NCI-H524 (cell line): ENCODE measurements around the gene TNFAIP2.
A peak's percentile ranks its signal among the peaks of the same experiment; 100 is the strongest.
"Not testable (repeated sequence)": the region's sequence is repeated elsewhere in the genome, so short reads cannot be mapped to it uniquely, and the experiment has no call there.

Source experiments
- DNase-seq, 2 experiments: peaks; one replicate each; lab custom pipeline; 2025; lab: John Stamatoyannopoulos, UW

Gene TNFAIP2

GRCh38 chr14:103135333-103136260 is 12.3 kb downstream of the TNFAIP2 start:
- no peak for DNase-seq

- DNase-seq: peak in 1 of 2 experiments; percentile 52
Observed at GRCh38 chr14:103136388-103137271, 13.4 kb downstream of the TNFAIP2 start.

- no peak for DNase-seq
Observed at GRCh38 chr14:103137689-103138300, 14.5 kb downstream of the TNFAIP2 start.

- DNase-seq: no peak
Observed at GRCh38 chr14:103138301-103139131, 15.3 kb downstream of the TNFAIP2 start.

GRCh38 chr14:103139132-103140025 is 16.1 kb downstream of the TNFAIP2 start:
- no peak for DNase-seq

GRCh38 chr14:103140316-103141109 is 17.3 kb downstream of the TNFAIP2 start:
- peak; percentile 62 to 86 for DNase-seq

- peak; percentile 55 to 77 for DNase-seq
Observed at GRCh38 chr14:103141117-103141796, 18.0 kb downstream of the TNFAIP2 start.

GRCh38 chr14:103142026-103142425 is 18.8 kb downstream of the TNFAIP2 start:
- DNase-seq: peak; percentile 93 to 98

GRCh38 chr14:103142721-103143302 is 19.6 kb downstream of the TNFAIP2 start:
- DNase-seq: peak in 1 of 2 experiments; percentile 48

GRCh38 chr14:103143506-103143905 is 20.2 kb downstream of the TNFAIP2 start:
- no peak for DNase-seq

- DNase-seq: no peak
Observed at GRCh38 chr14:103144085-103144484, 20.8 kb downstream of the TNFAIP2 start.

GRCh38 chr14:103146141-103146709 is 23.0 kb downstream of the TNFAIP2 start:
- no peak for DNase-seq

- DNase-seq: no peak
Observed at GRCh38 chr14:103149351-103150237, 26.3 kb downstream of the TNFAIP2 start.

- DNase-seq: no peak
Observed at GRCh38 chr14:103151270-103151945, 28.1 kb downstream of the TNFAIP2 start.

GRCh38 chr14:103155010-103155409 is 31.7 kb downstream of the TNFAIP2 start:
- DNase-seq: no peak

- not testable (repeated sequence) for DNase-seq
Observed at GRCh38 chr14:103155416-103155815, 32.2 kb downstream of the TNFAIP2 start.
